Epithelial cell of esophagus (primary cell): Measurements from ENCODE around the gene GAS2.

ENCODE experiments used
- DNase-seq: peaks from one replicate; pipeline ENCODE4 v3.0.0; 2010; ENCODE audit warnings: low read depth
- H3K4me3 ChIP-seq: 2 replicates; pipeline ENCODE4 v1.5.1; 2011; ENCODE audit warnings: mild to moderate bottlenecking, low read length, control low read depth
- CTCF ChIP-seq: IDR thresholded peaks from 2 replicates; pipeline ENCODE4 v1.5.1; 2011; ENCODE audit warnings: low read depth, mild to moderate bottlenecking, low read length, control low read depth, inconsistent platforms; ENCODE audit not compliant: insufficient read depth; ENCODE audit errors: missing control alignments

Gene GAS2

GRCh38 chr11:22666325-22666687 is at the start of gene GAS2:
GAS2 (plus strand) TSS chr11:22666611; CDS start chr11:22674870, 8,259 bp downstream.
- H3K4me3 ChIP-seq, result peak within 1 kb of the TSS; percentile 9
- TF ChIP-seq CTCF, result no peak
- DNase-seq, result no peak

- no peak overlapping the region for H3K4me3 ChIP-seq
- no peak for DNase-seq
- TF ChIP-seq CTCF, result no peak
These were observed 48.5 kb upstream of the GAS2 start for GRCh38 chr11:22617868-22618267.

GRCh38 chr11:22624742-22625447 is 41.5 kb upstream of the GAS2 start:
- peak; percentile 59 for TF ChIP-seq CTCF
- H3K4me3 ChIP-seq, result peak overlapping the region; percentile 80
- peak; percentile 83 for DNase-seq

- DNase-seq, result peak; percentile 100
- no peak for TF ChIP-seq CTCF
- peak within 1 kb of the TSS; percentile 80 for H3K4me3 ChIP-seq
These were observed 40.7 kb upstream of the GAS2 start, which contains the start of gene FANCF for GRCh38 chr11:22625448-22626287. FANCF (minus strand) TSS chr11:22625823; CDS start chr11:22625810, 13 bp downstream.

GRCh38 chr11:22626573-22627239 is 39.7 kb upstream of the GAS2 start:
- no peak for TF ChIP-seq CTCF
- H3K4me3 ChIP-seq, result no peak overlapping the region
- no peak for DNase-seq

- H3K4me3 ChIP-seq, result no peak overlapping the region
- no peak for DNase-seq
- no peak for TF ChIP-seq CTCF
These were observed 39.0 kb upstream of the GAS2 start for GRCh38 chr11:22627421-22627820.
